Tibial nerve (tissue), 4 donors: ENCODE measurements around the gene GALNT18. TPM values are rescaled to one million over a fixed set of nuclear protein-coding genes. Genes with fewer than 3 reads are reported as not detected.

Source experiments
- DNase-seq, 2 donors: peaks; one replicate each; pipeline ENCODE4 v3.0.0-alpha.2; 2019; ENCODE audit warnings: low spot score in 2 of 2
- H3K27ac ChIP-seq, 4 donors: fragments of 200-600 bp; sonication (generic) in 3 of 4; one replicate each; pipeline ENCODE4 v1.5.1; 2017 to 2019; ENCODE audit warnings: mild to moderate bottlenecking in 1 of 4
- H3K27me3 ChIP-seq, 2 donors: fragments of 200-600 bp; sonication (generic) in 1 of 2; one replicate each; pipeline versions ENCODE4 v1.5.1 to v1.6.0; 2017 to 2019
- H3K36me3 ChIP-seq, 3 donors: fragments of 200-600 bp; sonication (generic); one replicate each; pipeline ENCODE4 v1.5.1; 2018 to 2019
- H3K4me1 ChIP-seq, 4 donors: fragments of 200-600 bp; sonication (generic) in 3 of 4; one replicate each; pipeline ENCODE4 v1.5.1; 2017 to 2019
- H3K4me3 ChIP-seq, 4 donors: fragments of 200-600 bp; sonication (generic) in 3 of 4; one replicate each; pipeline ENCODE4 v1.5.1; 2017 to 2019; ENCODE audit warnings: mild to moderate bottlenecking in 1 of 4, moderate library complexity in 1 of 4
- H3K9me3 ChIP-seq, 4 donors: fragments of 200-600 bp; sonication (generic) in 3 of 4; one replicate each; pipeline ENCODE4 v1.5.1; 2017 to 2019
- EP300 ChIP-seq, 2 donors: sonication (generic); formaldehyde crosslinking; IDR thresholded peaks; one replicate each; pipeline ENCODE4 v1.6.1; 2017; ENCODE audit warnings: antibody characterized with exemption in 2 of 2, mild to moderate bottlenecking in 1 of 2
- POLR2A ChIP-seq, 2 donors: fragments of 450-650 bp; IDR thresholded peaks; one replicate each; pipeline ENCODE4 v1.6.1; 2017; ENCODE audit warnings: antibody characterized with exemption in 2 of 2, mild to moderate bottlenecking in 2 of 2, moderate library complexity in 2 of 2
- WGBS, 2 donors: methylation state at CpG; one replicate each; pipeline ENCODE4 v1.1.5; 2018; 5-methylcytosine and 5-hydroxymethylcytosine counted together
- total RNA-seq, 4 donors: library from RNA; depleted of rRNA; stranded (reverse); fragments of >200 nt; gene quantifications; one replicate each; pipeline ENCODE4 v1.1.0, GENCODE V29; 2016
- TF ChIP-seq, protein P1 (sequence below), 5 experiments: fragments of 200-600 bp in 3 of 5; fragments of 450-650 bp in 2 of 5; sonication (generic) in 3 of 5; IDR thresholded peaks; one replicate each; pipeline ENCODE4 v1.5.1; 2016 to 2019; ENCODE audit warnings: antibody characterized with exemption in 5 of 5, mild to moderate bottlenecking in 3 of 5, moderate library complexity in 2 of 5

GALNT18 gene
- total RNA-seq, 4 donors from 2014 or later = 11.3 to 32.4 (median 23.9) TPM

GRCh38 chr11:11318961-11319360 is 302.8 kb downstream of the GALNT18 start:
- no peak overlapping the region for H3K27ac ChIP-seq
- TF ChIP-seq EP300 (IDR thresholded peaks at IDR 0.05) (no peak), POLR2A (IDR thresholded peaks at IDR 0.05) (no peak)
- TF ChIP-seq, protein P1, sequence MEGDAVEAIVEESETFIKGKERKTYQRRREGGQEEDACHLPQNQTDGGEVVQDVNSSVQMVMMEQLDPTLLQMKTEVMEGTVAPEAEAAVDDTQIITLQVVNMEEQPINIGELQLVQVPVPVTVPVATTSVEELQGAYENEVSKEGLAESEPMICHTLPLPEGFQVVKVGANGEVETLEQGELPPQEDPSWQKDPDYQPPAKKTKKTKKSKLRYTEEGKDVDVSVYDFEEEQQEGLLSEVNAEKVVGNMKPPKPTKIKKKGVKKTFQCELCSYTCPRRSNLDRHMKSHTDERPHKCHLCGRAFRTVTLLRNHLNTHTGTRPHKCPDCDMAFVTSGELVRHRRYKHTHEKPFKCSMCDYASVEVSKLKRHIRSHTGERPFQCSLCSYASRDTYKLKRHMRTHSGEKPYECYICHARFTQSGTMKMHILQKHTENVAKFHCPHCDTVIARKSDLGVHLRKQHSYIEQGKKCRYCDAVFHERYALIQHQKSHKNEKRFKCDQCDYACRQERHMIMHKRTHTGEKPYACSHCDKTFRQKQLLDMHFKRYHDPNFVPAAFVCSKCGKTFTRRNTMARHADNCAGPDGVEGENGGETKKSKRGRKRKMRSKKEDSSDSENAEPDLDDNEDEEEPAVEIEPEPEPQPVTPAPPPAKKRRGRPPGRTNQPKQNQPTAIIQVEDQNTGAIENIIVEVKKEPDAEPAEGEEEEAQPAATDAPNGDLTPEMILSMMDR (IDR thresholded peaks at IDR 0.05) = no peak
- 82 to 84% methylated on average over 4 of the region's 4 CpGs for WGBS, 2 donors
- H3K27me3 ChIP-seq = no peaks in the 10 kb centered on the region
- no peak overlapping the region for H3K4me3 ChIP-seq
- no peak for DNase-seq
- H3K9me3 ChIP-seq = peaks cover 0 to 13% (median 2%) of the 10 kb centered on the region in 4 donors
- H3K4me1 ChIP-seq = peaks cover 0 to 14% (median 0%) of the 10 kb centered on the region in 4 donors
- peaks cover 0 to 27% (median 0%) of the 10 kb centered on the region in 3 donors for H3K36me3 ChIP-seq

DNA sequence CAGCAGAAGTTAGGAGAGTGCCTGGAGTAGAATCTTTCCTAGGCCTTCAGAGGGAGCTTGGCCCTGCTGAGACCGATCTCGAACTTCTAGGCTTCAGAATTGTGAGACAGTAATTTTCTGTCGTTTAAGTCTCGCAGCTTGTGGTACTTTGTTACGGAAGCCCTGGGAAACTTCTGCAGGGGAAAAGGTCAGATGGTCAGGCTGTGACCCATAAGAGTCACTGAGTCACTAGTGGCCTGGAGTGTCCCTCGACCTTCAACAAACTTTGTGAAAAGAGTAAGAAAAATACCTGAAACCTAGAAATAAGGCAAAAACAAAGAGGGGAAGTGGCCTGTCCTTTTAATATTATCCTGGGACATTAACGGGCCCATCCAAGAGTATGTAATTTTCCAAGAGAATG is 303.3 kb downstream of the GALNT18 start:
- no peak overlapping the region for H3K4me3 ChIP-seq
- H3K4me1 ChIP-seq = peaks cover 0 to 17% (median 0%) of the 10 kb centered on the region in 4 donors
- no peak for DNase-seq
- H3K27ac ChIP-seq = no peak overlapping the region
- TF ChIP-seq, protein P1 (IDR thresholded peaks at IDR 0.05) = no peak
- TF ChIP-seq EP300 (IDR thresholded peaks at IDR 0.05) (no peak), POLR2A (IDR thresholded peaks at IDR 0.05) (no peak)
- 80 to 82% methylated on average over 7 of the region's 7 CpGs for WGBS, 2 donors
- no peaks in the 10 kb centered on the region for H3K27me3 ChIP-seq
- H3K36me3 ChIP-seq = peaks cover 0 to 22% (median 0%) of the 10 kb centered on the region in 3 donors
- H3K9me3 ChIP-seq = peaks cover 0 to 11% (median 2%) of the 10 kb centered on the region in 4 donors

DNA sequence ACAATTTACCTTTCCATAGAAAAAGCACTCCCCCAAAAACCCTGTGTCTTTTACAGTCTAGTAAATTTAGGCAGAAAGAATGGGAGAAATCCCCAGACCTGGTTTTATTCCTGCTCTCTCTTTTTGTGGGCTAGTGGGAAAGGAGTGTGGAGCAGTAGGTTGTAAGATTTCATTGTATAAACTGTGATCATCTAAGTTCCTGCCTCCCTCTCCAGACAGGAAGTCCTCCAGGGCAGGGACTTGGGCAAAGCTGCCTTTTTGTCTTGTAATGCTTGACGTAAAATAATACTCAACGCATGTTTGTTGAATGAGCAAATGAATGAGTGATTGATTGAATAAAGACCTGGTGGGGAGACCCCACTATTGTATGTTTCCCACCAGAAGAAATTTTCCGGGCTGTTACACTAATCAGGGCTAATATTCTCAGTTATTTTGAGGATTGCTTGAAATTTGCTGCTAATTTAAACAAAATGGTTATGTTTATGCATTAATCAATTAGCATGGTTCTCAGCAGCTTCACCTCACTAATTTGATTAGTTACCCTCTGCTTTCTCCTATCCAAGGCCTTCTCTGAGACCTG is 305.1 kb downstream of the GALNT18 start:
- H3K27me3 ChIP-seq = no peaks in the 10 kb centered on the region
- H3K27ac ChIP-seq = no peak overlapping the region
- no peak for DNase-seq
- peaks cover 0 to 17% (median 0%) of the 10 kb centered on the region in 4 donors for H3K4me1 ChIP-seq
- peaks cover 0 to 13% (median 0%) of the 10 kb centered on the region in 3 donors for H3K36me3 ChIP-seq
- H3K9me3 ChIP-seq = no peaks in the 10 kb centered on the region
- 81 to 84% methylated on average over 3 of the region's 3 CpGs for WGBS, 2 donors
- H3K4me3 ChIP-seq = no peak overlapping the region
- TF ChIP-seq POLR2A (IDR thresholded peaks at IDR 0.05) (no peak), EP300 (IDR thresholded peaks at IDR 0.05) (no peak)
- TF ChIP-seq, protein P1 (IDR thresholded peaks at IDR 0.05) = no peak

GRCh38 chr11:11313902-11314692 is 307.7 kb downstream of the GALNT18 start:
- 59 to 70% methylated on average over 6 of the region's 6 CpGs for WGBS, 2 donors
- H3K27ac ChIP-seq = no peak overlapping the region
- H3K36me3 ChIP-seq = peaks cover 0 to 4% (median 0%) of the 10 kb centered on the region in 3 donors
- H3K27me3 ChIP-seq = no peaks in the 10 kb centered on the region
- no peak overlapping the region for H3K4me3 ChIP-seq
- peaks cover 0 to 10% (median 0%) of the 10 kb centered on the region in 4 donors for H3K4me1 ChIP-seq
- DNase-seq = no peak
- no peaks in the 10 kb centered on the region for H3K9me3 ChIP-seq
- TF ChIP-seq POLR2A (IDR thresholded peaks at IDR 0.05) = no peak
- no peak for TF ChIP-seq EP300 (IDR thresholded peaks at IDR 0.05)
- TF ChIP-seq, protein P1 (IDR thresholded peaks at IDR 0.05) = no peak

- Histone ChIP-seq H3K9me3 (no peaks in the 10 kb centered on the region), H3K27me3 (no peaks in the 10 kb centered on the region), H3K4me1 (peaks cover 0 to 10% (median 0%) of the 10 kb centered on the region in 4 donors), H3K27ac (no peak overlapping the region), H3K36me3 (peaks cover 0 to 4% (median 0%) of the 10 kb centered on the region in 3 donors), H3K4me3 (no peak overlapping the region)
- 85 to 100% methylated on average over 1 of the region's 1 CpG for WGBS, 2 donors
- TF ChIP-seq EP300 (IDR thresholded peaks at IDR 0.05) (no peak), POLR2A (IDR thresholded peaks at IDR 0.05) (no peak)
- TF ChIP-seq, protein P1 (IDR thresholded peaks at IDR 0.05) = no peak
- DNase-seq = no peak
Measured at GRCh38 chr11:11313426-11313825, 308.4 kb downstream of the GALNT18 start.
